WERI-Rb-1 (cell line): Measurements from ENCODE around the gene HMG20B.
A peak's percentile ranks its signal among the peaks of the same experiment; 100 is the strongest.

Source experiments
- DNase-seq: peaks from one replicate; pipeline ENCODE4 v3.0.0-alpha.2; 2020
- H3K27ac ChIP-seq: fragments of 250-450 bp; sonication (Bioruptor Pico); 2 replicates; pipeline ENCODE4 v1.5.1; 2020; ENCODE audit warnings: mild to moderate bottlenecking, moderate library complexity
- H3K27me3 ChIP-seq: fragments of 250-450 bp; sonication (Bioruptor Pico); 2 replicates; pipeline ENCODE4 v1.5.1; 2021; ENCODE audit warnings: mild to moderate bottlenecking, low read depth, moderate library complexity; ENCODE audit not compliant: insufficient read depth, severe bottlenecking
- H3K36me3 ChIP-seq: fragments of 250-450 bp; sonication (Bioruptor Pico); 2 replicates; pipeline ENCODE4 v1.5.1; 2020; ENCODE audit warnings: mild to moderate bottlenecking, moderate library complexity
- H3K4me3 ChIP-seq: 2 replicates; pipeline ENCODE4 v1.5.1; 2011; ENCODE audit warnings: low read depth, mild to moderate bottlenecking, control low read depth, low read length
- H3K9me3 ChIP-seq: fragments of 250-450 bp; sonication (Bioruptor Pico); 2 replicates; pipeline ENCODE4 v1.5.1; 2021; ENCODE audit warnings: mild to moderate bottlenecking, moderate library complexity; ENCODE audit not compliant: severe bottlenecking
- TF ChIP-seq, protein P1 (sequence below): IDR thresholded peaks from 2 replicates; pipeline ENCODE4 v1.5.1; 2011; ENCODE audit warnings: low read depth, mild to moderate bottlenecking, control low read depth, inconsistent platforms, low read length

HMG20B gene

DNA sequence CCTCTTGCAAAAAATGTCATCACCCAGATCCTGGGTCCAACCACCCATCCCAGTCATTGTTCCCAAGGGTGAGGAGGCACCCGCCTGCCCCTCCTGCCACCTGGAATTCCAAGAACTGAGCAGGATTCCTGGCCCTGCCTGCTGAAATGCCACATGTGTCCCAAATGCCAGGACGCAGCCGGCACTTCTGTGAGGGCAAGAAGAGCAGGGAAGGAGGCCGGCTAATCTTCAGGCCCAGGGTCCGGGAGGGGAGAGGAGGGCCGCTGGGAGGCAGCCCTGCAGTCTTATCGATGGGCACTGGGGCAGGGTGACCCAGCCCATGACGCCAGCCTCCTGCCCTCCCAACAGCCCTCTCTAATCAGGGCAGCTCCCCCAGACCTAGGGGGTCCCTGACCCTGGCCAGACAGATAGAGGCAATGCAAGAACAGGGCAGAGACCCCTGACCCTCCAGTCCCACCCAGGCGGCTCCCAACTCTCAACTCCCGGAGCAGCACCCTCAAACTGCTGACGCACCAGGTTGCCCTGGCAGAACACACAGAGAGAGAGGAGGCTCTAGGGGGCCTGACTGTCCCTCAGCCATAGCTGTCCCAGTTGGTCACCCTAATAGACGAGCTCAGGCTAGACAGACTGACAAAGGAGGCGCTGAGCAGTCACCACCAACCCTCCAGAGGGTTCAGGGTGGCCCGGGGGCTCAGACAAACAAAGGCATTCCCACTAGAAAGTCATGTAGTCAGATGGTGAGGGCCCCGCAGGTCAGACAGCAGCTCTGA is 16.9 kb upstream of the HMG20B start:
- peaks cover 2% of the 10 kb centered on the region for H3K36me3 ChIP-seq
- no peaks in the 10 kb centered on the region for H3K9me3 ChIP-seq
- TF ChIP-seq, protein P1, sequence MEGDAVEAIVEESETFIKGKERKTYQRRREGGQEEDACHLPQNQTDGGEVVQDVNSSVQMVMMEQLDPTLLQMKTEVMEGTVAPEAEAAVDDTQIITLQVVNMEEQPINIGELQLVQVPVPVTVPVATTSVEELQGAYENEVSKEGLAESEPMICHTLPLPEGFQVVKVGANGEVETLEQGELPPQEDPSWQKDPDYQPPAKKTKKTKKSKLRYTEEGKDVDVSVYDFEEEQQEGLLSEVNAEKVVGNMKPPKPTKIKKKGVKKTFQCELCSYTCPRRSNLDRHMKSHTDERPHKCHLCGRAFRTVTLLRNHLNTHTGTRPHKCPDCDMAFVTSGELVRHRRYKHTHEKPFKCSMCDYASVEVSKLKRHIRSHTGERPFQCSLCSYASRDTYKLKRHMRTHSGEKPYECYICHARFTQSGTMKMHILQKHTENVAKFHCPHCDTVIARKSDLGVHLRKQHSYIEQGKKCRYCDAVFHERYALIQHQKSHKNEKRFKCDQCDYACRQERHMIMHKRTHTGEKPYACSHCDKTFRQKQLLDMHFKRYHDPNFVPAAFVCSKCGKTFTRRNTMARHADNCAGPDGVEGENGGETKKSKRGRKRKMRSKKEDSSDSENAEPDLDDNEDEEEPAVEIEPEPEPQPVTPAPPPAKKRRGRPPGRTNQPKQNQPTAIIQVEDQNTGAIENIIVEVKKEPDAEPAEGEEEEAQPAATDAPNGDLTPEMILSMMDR = no peak
- DNase-seq = no peak
- H3K27ac ChIP-seq = no peak overlapping the region
- H3K27me3 ChIP-seq = no peaks in the 10 kb centered on the region
- no peak overlapping the region for H3K4me3 ChIP-seq

DNA sequence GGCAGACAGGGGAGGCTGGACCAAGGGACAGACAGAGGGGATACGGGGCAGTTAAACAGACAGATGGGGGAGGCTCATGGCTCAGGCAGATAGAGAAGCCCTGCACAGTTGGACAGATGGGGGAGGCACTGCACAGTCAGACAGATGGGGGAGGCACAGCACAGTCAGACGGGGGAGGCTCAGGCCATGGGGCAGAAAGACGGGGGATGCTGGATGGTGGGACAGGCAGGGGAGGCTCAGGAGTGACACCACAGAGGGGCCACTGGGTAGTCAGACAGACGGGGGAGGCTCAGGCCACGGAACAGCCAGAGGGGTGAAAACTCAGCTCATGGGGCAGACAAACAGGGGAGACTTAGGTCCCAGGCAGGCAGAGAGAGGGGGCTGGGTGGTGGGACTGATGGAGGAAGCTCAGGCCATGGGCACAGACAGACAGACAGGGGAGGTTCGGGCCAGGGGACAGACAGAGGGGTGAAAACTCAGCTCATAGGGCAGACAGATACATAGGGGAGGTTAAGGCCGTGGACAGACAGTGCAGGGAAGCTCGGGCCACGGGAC is 16.2 kb upstream of the HMG20B start:
- no peak for DNase-seq
- no peaks in the 10 kb centered on the region for H3K9me3 ChIP-seq
- H3K4me3 ChIP-seq = peak overlapping the region; percentile 70
- H3K27ac ChIP-seq = no peak overlapping the region
- TF ChIP-seq, protein P1 = no peak
- H3K36me3 ChIP-seq = no peaks in the 10 kb centered on the region; the same call in 1 of the 2 replicates
- no peaks in the 10 kb centered on the region for H3K27me3 ChIP-seq

DNA sequence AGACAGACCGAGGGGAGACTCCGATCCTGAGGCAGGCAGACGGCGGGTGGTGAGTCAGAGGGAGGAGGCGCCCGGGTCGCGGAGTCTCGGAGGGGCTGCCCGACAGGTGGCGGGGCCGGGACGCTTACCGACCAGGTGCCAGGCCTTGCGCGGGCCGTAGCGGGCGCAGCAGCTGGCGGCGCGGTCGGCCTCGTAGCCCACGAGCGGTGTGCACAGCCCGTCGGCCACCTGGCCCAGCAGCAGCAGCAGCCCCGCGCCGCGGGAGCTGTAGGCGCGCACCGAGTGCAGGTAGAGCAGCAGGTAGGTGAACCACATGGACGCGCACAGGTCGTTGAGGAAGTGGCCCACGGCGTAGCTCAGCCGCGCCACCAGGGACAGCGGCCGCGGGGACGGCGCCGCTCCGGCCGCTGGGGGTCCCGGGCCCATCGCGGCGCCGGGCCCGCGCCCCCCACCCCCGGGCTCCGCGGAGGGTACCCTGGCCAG is 15.7 kb upstream of the HMG20B start:
- Histone ChIP-seq H3K4me3 (peak overlapping the region; percentile 70), H3K27ac (no peak overlapping the region; the same call in 1 of the 2 replicates), H3K36me3 (no peaks in the 10 kb centered on the region; the same call in 1 of the 2 replicates), H3K9me3 (no peaks in the 10 kb centered on the region), H3K27me3 (no peaks in the 10 kb centered on the region)
- peak; percentile 47 for DNase-seq
- TF ChIP-seq, protein P1 = peak; percentile 12; the same call in 1 of the 2 replicates

DNA sequence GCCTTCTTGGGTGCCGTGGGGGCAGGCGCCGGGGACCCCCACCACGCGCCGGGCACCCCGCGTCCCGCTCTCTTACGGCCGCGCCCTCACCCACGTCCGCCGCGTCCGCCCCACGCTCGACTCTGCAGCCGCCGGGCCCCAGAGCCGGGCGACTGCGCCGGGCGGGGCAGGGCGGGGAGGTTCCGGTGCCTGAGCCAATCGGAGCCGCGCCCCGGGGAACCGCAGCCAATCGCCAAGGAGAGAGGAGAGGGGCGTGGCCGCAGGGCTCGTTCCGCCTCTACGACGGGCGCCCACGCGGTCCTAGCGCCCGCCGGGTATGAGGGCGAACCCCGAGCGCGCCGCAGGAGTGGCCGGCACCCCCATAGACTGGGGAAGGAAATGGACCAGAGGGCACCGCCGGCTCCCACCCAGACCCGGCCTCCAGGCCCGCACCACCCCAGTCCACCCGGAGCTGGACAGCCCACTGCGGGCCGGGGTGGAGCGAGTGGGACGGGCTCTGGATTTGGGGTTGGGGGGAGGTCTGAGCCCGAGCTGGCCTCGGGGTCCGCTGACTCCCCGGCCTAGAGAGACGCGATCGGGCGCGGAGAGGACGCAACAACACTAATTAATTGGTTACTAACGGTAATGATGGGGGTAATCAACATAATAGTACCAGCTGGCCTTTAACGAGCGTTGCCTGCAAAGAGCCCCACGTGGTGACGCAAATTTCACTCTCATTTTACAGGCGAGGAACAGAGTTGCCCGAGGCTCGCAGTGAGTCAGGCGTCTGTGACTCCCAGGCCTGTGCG is 15.1 kb upstream of the HMG20B start, which contains the start of gene MFSD12:
Gene MFSD12 (minus strand): TSS at position 126 of the 788 bp plus-strand sequence. CDS start 183 bp downstream, outside the sequence.
- Histone ChIP-seq H3K9me3 (no peaks in the 10 kb centered on the region), H3K4me3 (peak within 1 kb of the TSS; percentile 70), H3K27ac (peak within 1 kb of the TSS; percentile 82), H3K27me3 (no peaks in the 10 kb centered on the region), H3K36me3 (no peaks in the 10 kb centered on the region; the same call in 1 of the 2 replicates)
- peak; percentile 95 for DNase-seq
- TF ChIP-seq, protein P1 = 0 out of 2 replicates have a peak, but pooled peaks have one; percentile 5

DNA sequence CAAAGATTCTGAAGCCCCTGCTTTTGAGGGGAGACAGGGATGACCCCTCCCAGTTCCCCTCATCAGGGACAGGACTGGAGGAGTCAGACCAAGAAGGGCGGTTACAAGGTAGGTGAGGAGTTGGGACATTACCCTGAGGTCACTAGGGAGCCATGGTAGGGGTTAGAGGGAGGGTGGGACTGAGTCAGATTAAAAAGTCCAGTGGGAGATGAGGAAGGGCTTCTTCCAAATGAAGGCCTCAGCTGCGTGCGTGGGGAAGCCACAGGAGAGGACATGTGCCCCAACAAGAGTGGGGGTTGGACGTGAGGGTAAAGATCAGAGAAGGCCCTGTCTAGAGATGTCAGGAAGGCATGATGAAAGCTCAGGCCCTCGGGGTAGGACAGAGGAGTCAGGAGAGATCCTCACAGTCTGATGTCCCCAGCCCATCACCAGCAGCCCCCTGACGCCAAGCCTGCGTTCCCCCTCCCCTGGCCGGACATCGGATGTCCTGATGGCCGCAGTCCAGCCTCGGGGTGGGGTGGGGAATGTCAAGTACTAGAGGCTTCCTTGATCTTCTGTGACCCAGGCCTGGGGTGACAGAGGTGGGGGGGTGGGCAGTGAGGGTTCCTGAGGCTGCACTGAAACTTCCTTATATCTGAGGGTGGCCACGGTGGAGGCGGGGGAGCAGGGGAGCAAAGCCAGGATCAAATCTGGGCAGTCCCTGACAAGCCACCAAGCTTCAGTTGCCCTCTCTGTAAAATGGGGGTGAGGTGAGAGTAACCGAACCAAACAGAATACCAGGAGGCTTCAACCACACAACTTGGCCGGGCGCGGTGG is 8.8 kb upstream of the HMG20B start:
- TF ChIP-seq, protein P1 = no peak
- Histone ChIP-seq H3K9me3 (no peaks in the 10 kb centered on the region), H3K4me3 (no peak overlapping the region), H3K27me3 (no peaks in the 10 kb centered on the region), H3K27ac (no peak overlapping the region), H3K36me3 (no peaks in the 10 kb centered on the region)
- DNase-seq = no peak
